A549 (cell line): ENCODE measurements around the gene DFFB. TPM values are rescaled to one million over a fixed set of nuclear protein-coding genes. Genes with fewer than 3 reads are reported as not detected.

Experiments used
- ATAC-seq, 2 experiments: fragments of 200-7000 bp in 1 of 2; fragments of >200 bp in 1 of 2; cut with Nextera tagmentation in 1 of 2; cut with Tn5 transposase in 1 of 2; 3 replicates each; pipeline versions ENCODE4 v1.8.0 to v1.9.1; 2018 to 2020; ENCODE audit warnings: mild to moderate bottlenecking in 1 of 2, moderate library complexity in 1 of 2
- CTCF ChIA-PET: fragments of 300-600 bp; sonication (Branson Sonifier 250); formaldehyde crosslinking; extraction: SDS; loops from one replicate; lab custom pipeline; 2021; ENCODE audit warnings: antibody characterized with exemption, inconsistent platforms; lab: Yijun Ruan, JAX
- POLR2A ChIA-PET: fragments of 350-600 bp; formaldehyde crosslinking; extraction: SDS; loops from one replicate; lab custom pipeline; 2021; ENCODE audit warnings: antibody characterized with exemption, inconsistent platforms; lab: Yijun Ruan, JAX
- DNase-seq, 2 experiments: peaks; one replicate each; pipeline versions ENCODE4 v3.0.0 to v3.0.0-alpha.2; 2011 to 2016; ENCODE audit warnings: low read depth in 1 of 2, low spot score in 1 of 2
- FAIRE-seq: peaks from 2 replicates; lab custom pipeline; 2011; peaks lifted over from hg19 to GRCh38; lab: Jason Lieb, UNC
- H3K27ac ChIP-seq, 2 experiments: fragments of >200 bp; sonication (Bioruptor Twin); formaldehyde crosslinking; 3 replicates each; pipeline ENCODE4 v1.5.1; 2016 to 2017
- H3K4me1 ChIP-seq: fragments of >200 bp; sonication (Bioruptor Twin); formaldehyde crosslinking; 3 replicates; pipeline ENCODE4 v1.6.1; 2016
- H3K4me2 ChIP-seq: fragments of >200 bp; sonication (Bioruptor Twin); formaldehyde crosslinking; 3 replicates; pipeline ENCODE4 v1.6.1; 2016
- H3K4me3 ChIP-seq: fragments of >200 bp; sonication (Bioruptor Twin); formaldehyde crosslinking; 3 replicates; pipeline ENCODE4 v1.5.1; 2016
- H3K9me3 ChIP-seq: fragments of >200 bp; sonication (Bioruptor Twin); formaldehyde crosslinking; 3 replicates; pipeline ENCODE4 v1.6.1; 2016
- BHLHE40 ChIP-seq: IDR thresholded peaks from 2 replicates; pipeline ENCODE4 v1.6.1; 2012; ENCODE audit warnings: low read depth, low read length, inconsistent platforms
- CBX2 ChIP-seq: fragments of 200-600 bp; sonication (generic); IDR thresholded peaks from 2 replicates; pipeline ENCODE4 v1.6.1; 2016; ENCODE audit warnings: low read depth, mild to moderate bottlenecking, borderline replicate concordance
- CEBPB ChIP-seq, 2 experiments: fragments of >200 bp in 1 of 2; sonication (Bioruptor Twin) in 1 of 2; formaldehyde crosslinking in 1 of 2; IDR thresholded peaks; 2 replicates each; pipeline ENCODE4 v1.6.1; 2012 to 2016
- CHD2 ChIP-seq: fragments of 150-350 bp; IDR thresholded peaks from 2 replicates; pipeline ENCODE4 v1.6.1; 2014; ENCODE audit warnings: low read length; ENCODE audit not compliant: partially characterized antibody
- CHD4 ChIP-seq: fragments of 200-600 bp; sonication (generic); IDR thresholded peaks from 2 replicates; pipeline ENCODE4 v1.6.1; 2016; ENCODE audit warnings: antibody characterized with exemption, mild to moderate bottlenecking, borderline replicate concordance
- EHF ChIP-seq: fragments of 250-450 bp; sonication (Bioruptor Pico); IDR thresholded peaks from 2 replicates; pipeline ENCODE4 v1.5.0; 2020; ENCODE audit warnings: mild to moderate bottlenecking
- EP300 ChIP-seq, 2 experiments: fragments of >200 bp; sonication (Bioruptor Twin); formaldehyde crosslinking; IDR thresholded peaks; 2 replicates in 1 of 2; 3 replicates in 1 of 2; pipeline ENCODE4 v1.6.1; 2016 to 2017
- ESRRA ChIP-seq: fragments of 150-350 bp; IDR thresholded peaks from 2 replicates; pipeline ENCODE4 v1.6.1; 2014; ENCODE audit warnings: mild to moderate bottlenecking, low read length, borderline replicate concordance
- HOXB13 ChIP-seq: fragments of 250-450 bp; sonication (Bioruptor Pico); IDR thresholded peaks from 2 replicates; pipeline ENCODE4 v1.5.0; 2020; ENCODE audit warnings: low read depth, mild to moderate bottlenecking, moderate library complexity
- HOXB5 ChIP-seq: fragments of 250-450 bp; sonication (Bioruptor Pico); IDR thresholded peaks from 2 replicates; pipeline ENCODE4 v1.5.0; 2020; ENCODE audit warnings: mild to moderate bottlenecking, moderate library complexity
- JUN ChIP-seq, 2 experiments: fragments of >200 bp; sonication (Bioruptor Twin); formaldehyde crosslinking; IDR thresholded peaks; 2 replicates in 1 of 2; 3 replicates in 1 of 2; pipeline ENCODE4 v1.6.1; 2016 to 2017
- JUNB ChIP-seq: fragments of >200 bp; sonication (Bioruptor Twin); formaldehyde crosslinking; IDR thresholded peaks from 2 replicates; pipeline ENCODE4 v1.6.1; 2016
- KDM1A ChIP-seq: fragments of 200-600 bp; sonication (generic); IDR thresholded peaks from 2 replicates; pipeline ENCODE4 v1.6.1; 2016; ENCODE audit warnings: low read depth, mild to moderate bottlenecking
- MAZ ChIP-seq: fragments of 150-350 bp; IDR thresholded peaks from 2 replicates; pipeline ENCODE4 v1.6.1; 2014; ENCODE audit warnings: antibody characterized with exemption, low read depth, low read length, borderline replicate concordance
- PHF8 ChIP-seq: fragments of 200-600 bp; sonication (generic); IDR thresholded peaks from 2 replicates; pipeline ENCODE4 v1.6.1; 2016; ENCODE audit warnings: low read depth, mild to moderate bottlenecking, antibody characterized with exemption, moderate library complexity, borderline replicate concordance
- POLR2A ChIP-seq: IDR thresholded peaks from 2 replicates; pipeline ENCODE4 v1.6.1; 2012; ENCODE audit warnings: mild to moderate bottlenecking, low read length
- POLR2AphosphoS2 ChIP-seq: conservative IDR thresholded peaks from 2 replicates; pipeline ENCODE4 v1.6.1; 2012; ENCODE audit warnings: low read length, improper control_type of control experiment, inconsistent platforms
- RARB ChIP-seq: fragments of 250-450 bp; sonication (Bioruptor Pico); IDR thresholded peaks from 2 replicates; pipeline ENCODE4 v1.8.0; 2021; ENCODE audit warnings: mild to moderate bottlenecking, moderate library complexity
- RNF2 ChIP-seq: fragments of 200-600 bp; sonication (generic); IDR thresholded peaks from 2 replicates; pipeline ENCODE4 v1.6.1; 2016; ENCODE audit warnings: low read depth, mild to moderate bottlenecking, antibody characterized with exemption, moderate library complexity, borderline replicate concordance
- TP53 ChIP-seq: fragments of 250-450 bp; sonication (Bioruptor Pico); IDR thresholded peaks from 2 replicates; pipeline ENCODE4 v1.5.0; 2021; ENCODE audit warnings: mild to moderate bottlenecking, moderate library complexity
- ZC3H11A ChIP-seq: fragments of 450-650 bp; IDR thresholded peaks from 2 replicates; pipeline ENCODE4 v1.6.1; 2014; ENCODE audit warnings: antibody characterized with exemption, mild to moderate bottlenecking
- ZFP36 ChIP-seq: fragments of 450-650 bp; IDR thresholded peaks from 2 replicates; pipeline ENCODE4 v1.6.1; 2014; ENCODE audit warnings: borderline replicate concordance; ENCODE audit not compliant: partially characterized antibody
- ZSCAN20 ChIP-seq: fragments of 250-450 bp; sonication (Bioruptor Pico); IDR thresholded peaks from 2 replicates; pipeline ENCODE4 v1.8.0; 2022; ENCODE audit warnings: mild to moderate bottlenecking, moderate library complexity
- WGBS: methylation state at CpG from one replicate; pipeline ENCODE4 v1.1.6; 2017; ENCODE audit errors: missing lambda C conversion rate; 5-methylcytosine and 5-hydroxymethylcytosine counted together
- polyA plus RNA-seq, 4 experiments: library from polyadenylated mRNA; depleted of rRNA in 3 of 4; stranded (reverse); fragments of >200 nt; fragmentation: RNase III in 1 of 4; extraction: RNeasy Plus Mini Kit Qiagen cat#74134 plus additional on column Dnase treatment in 1 of 4; gene quantifications; 2 replicates in 3 of 4; 3 replicates in 1 of 4; pipeline ENCODE4 v1.2.3, GENCODE V29; 2011 to 2017
- TF ChIP-seq, protein P1 (sequence below): fragments of >200 bp; sonication (Bioruptor Twin); formaldehyde crosslinking; IDR thresholded peaks from 2 replicates; pipeline ENCODE4 v1.6.1; 2016
- TF ChIP-seq, protein P2 (sequence below): fragments of 450-650 bp; IDR thresholded peaks from 2 replicates; pipeline ENCODE4 v1.6.1; 2014; ENCODE audit warnings: antibody characterized with exemption
- TF ChIP-seq, protein P3 (sequence below): fragments of >200 bp; sonication (Bioruptor Twin); formaldehyde crosslinking; IDR thresholded peaks from 3 replicates; pipeline ENCODE4 v1.6.1; 2016
- TF ChIP-seq, protein P4 (sequence below): fragments of >200 bp; sonication (Bioruptor Twin); formaldehyde crosslinking; IDR thresholded peaks from 3 replicates; pipeline ENCODE4 v1.5.1; 2016

Gene DFFB
- polyA plus RNA-seq, 2 of the 4 experiments (the other 2 are of a cell fraction), result 2.5 to 3.7 TPM

DNA sequence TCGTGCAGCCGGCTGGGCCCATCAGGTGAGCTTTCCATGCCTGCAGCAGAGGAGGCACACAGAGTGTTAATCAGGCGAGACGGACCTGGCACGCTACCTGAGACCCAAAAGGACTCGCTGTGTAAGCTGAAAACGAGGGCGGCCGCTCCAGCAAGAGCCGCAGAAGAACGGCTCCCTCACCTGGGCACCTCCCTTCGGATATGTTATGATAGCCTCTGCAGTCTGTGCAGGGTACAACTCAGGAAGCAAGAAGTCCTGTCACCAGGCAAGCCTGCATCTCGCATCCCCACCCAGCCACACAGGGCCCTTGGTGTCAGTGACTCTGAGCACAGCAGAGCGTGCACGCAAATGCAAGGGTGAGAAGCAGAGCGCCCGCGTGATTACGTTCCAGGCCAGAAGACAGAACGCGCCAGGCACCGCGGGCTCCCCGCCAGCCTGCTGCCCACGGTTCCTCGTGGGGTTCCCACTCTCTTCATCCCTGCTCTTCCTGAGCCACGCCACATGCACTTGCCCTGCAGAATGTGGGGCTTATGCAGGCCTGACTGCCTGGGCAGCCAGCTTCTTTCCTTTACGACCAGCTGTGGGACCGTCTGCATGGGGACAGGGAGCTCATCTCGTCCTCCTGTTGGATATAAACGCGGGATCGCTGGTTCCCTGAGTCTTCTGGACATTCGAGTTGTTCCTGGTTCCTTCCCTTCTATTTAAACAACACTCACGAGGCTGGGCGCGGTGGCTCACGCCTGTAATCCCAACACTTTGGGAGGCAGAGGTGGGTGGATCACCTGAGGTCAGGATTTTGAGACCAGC is 40.7 kb upstream of the DFFB start:
- TF ChIP-seq CHD2 (no peak), JUNB (no peak), CHD4 (no peak), CEBPB (IDR thresholded peaks at IDR 0.05) (no peak), HOXB13 (CRISPR knock-in tag) (no peak), POLR2AphosphoS2 (no peak), BHLHE40 (no peak), RARB (CRISPR knock-in tag) (no peak), TP53 (CRISPR knock-in tag) (no peak), PHF8 (no peak), RNF2 (no peak), ZC3H11A (no peak), EHF (no peak), MAZ (no peak), EP300 (IDR thresholded peaks at IDR 0.05) (no peak), JUN (IDR thresholded peaks at IDR 0.05) (no peak), CBX2 (no peak), ZSCAN20 (CRISPR knock-in tag) (no peak)
- TF ChIP-seq, protein P1, sequence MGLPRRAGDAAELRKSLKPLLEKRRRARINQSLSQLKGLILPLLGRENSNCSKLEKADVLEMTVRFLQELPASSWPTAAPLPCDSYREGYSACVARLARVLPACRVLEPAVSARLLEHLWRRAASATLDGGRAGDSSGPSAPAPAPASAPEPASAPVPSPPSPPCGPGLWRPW, result no peak
- TF ChIP-seq, protein P2, sequence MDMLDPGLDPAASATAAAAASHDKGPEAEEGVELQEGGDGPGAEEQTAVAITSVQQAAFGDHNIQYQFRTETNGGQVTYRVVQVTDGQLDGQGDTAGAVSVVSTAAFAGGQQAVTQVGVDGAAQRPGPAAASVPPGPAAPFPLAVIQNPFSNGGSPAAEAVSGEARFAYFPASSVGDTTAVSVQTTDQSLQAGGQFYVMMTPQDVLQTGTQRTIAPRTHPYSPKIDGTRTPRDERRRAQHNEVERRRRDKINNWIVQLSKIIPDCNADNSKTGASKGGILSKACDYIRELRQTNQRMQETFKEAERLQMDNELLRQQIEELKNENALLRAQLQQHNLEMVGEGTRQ, result no peak
- ATAC-seq (no peak), DNase-seq (no peak), FAIRE-seq (no peak)
- Histone ChIP-seq H3K9me3 (no peaks in the 10 kb centered on the region), H3K4me3 (no peak overlapping the region), H3K4me2 (no peak overlapping the region), H3K4me1 (no peaks in the 10 kb centered on the region), H3K27ac (no peak overlapping the region)
- CTCF ChIA-PET, result no interaction called here
- WGBS, result 91% methylated on average over 36 of the region's 38 CpGs
- POLR2A ChIA-PET, result no interaction called here

DNA sequence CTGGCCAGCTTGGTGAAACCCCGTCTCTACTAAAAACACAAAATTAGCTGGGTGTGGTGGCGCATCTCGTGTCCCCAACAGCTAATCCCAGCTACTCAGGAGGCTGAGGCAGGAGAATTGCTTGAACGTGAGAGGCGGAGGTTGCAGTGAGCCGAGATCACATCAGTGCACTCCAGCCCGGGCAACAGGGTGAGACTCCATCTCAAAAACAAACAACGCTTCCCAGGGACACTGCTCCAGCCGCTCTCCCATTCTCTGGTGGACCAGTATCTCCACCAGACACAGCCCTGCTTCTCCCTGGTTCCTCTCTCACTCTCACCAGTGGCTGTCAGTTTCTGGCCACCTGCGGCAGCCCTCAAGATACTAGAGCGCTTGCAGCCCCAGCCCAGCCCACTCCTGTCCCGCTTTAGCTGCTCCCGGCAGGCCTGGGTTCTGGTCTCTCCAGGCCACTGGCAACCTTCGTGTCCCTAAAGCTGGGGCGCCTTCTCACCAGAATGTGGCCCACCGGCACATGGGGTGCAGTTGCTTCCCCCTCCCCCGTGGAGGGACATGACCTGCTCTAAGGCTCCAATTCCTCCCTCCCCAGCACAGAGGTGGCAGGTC is 40.0 kb upstream of the DFFB start:
- Histone ChIP-seq H3K4me2 (no peak overlapping the region), H3K27ac (no peak overlapping the region), H3K9me3 (no peaks in the 10 kb centered on the region), H3K4me1 (no peaks in the 10 kb centered on the region)
- ATAC-seq, result no peak
- no peak for DNase-seq
- CTCF ChIA-PET, result no interaction called here
- FAIRE-seq, result no peak
- TF ChIP-seq HOXB5 (CRISPR knock-in tag) (no peak), ZFP36 (no peak), BHLHE40 (no peak), ESRRA (no peak), POLR2A (no peak), RARB (CRISPR knock-in tag) (no peak), KDM1A (no peak)
- TF ChIP-seq, protein P3, sequence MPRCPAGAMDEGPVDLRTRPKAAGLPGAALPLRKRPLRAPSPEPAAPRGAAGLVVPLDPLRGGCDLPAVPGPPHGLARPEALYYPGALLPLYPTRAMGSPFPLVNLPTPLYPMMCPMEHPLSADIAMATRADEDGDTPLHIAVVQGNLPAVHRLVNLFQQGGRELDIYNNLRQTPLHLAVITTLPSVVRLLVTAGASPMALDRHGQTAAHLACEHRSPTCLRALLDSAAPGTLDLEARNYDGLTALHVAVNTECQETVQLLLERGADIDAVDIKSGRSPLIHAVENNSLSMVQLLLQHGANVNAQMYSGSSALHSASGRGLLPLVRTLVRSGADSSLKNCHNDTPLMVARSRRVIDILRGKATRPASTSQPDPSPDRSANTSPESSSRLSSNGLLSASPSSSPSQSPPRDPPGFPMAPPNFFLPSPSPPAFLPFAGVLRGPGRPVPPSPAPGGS, result no peak
- TF ChIP-seq, protein P4, sequence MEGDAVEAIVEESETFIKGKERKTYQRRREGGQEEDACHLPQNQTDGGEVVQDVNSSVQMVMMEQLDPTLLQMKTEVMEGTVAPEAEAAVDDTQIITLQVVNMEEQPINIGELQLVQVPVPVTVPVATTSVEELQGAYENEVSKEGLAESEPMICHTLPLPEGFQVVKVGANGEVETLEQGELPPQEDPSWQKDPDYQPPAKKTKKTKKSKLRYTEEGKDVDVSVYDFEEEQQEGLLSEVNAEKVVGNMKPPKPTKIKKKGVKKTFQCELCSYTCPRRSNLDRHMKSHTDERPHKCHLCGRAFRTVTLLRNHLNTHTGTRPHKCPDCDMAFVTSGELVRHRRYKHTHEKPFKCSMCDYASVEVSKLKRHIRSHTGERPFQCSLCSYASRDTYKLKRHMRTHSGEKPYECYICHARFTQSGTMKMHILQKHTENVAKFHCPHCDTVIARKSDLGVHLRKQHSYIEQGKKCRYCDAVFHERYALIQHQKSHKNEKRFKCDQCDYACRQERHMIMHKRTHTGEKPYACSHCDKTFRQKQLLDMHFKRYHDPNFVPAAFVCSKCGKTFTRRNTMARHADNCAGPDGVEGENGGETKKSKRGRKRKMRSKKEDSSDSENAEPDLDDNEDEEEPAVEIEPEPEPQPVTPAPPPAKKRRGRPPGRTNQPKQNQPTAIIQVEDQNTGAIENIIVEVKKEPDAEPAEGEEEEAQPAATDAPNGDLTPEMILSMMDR, result no peak
- TF ChIP-seq, all 56 proteins: peak for 0
- POLR2A ChIA-PET, result no interaction called here
- 95% methylated on average over 11 of the region's 17 CpGs for WGBS
- H3K4me3 ChIP-seq, result no peak overlapping the region
